H1 (cell line): Measurements from ENCODE around the gene NME1. TPM values are rescaled to one million over a fixed set of nuclear protein-coding genes. Genes with fewer than 3 reads are reported as not detected.
A peak's percentile ranks its signal among the peaks of the same experiment; 100 is the strongest.

Experiments used
- ASH2L ChIP-seq: fragments of 200-600, 300-600 bp; sonication (generic); IDR thresholded peaks from one replicate; pipeline ENCODE4 v1.7.1; 2017; ENCODE audit warnings: low read length
- BACH1 ChIP-seq: IDR thresholded peaks from 2 replicates; pipeline ENCODE4 v1.6.1; 2012; ENCODE audit warnings: low read length, improper control_type of control experiment
- BRCA1 ChIP-seq: IDR thresholded peaks from 2 replicates; pipeline ENCODE4 v1.6.1; 2012; ENCODE audit warnings: low read depth, low read length, improper control_type of control experiment
- CHD1 ChIP-seq: IDR thresholded peaks from 2 replicates; pipeline ENCODE4 v1.6.1; 2012; ENCODE audit warnings: low read depth, low read length, improper control_type of control experiment
- CHD2 ChIP-seq: IDR thresholded peaks from 2 replicates; pipeline ENCODE4 v1.6.1; 2012; ENCODE audit warnings: low read length, improper control_type of control experiment
- CREB1 ChIP-seq: IDR thresholded peaks from 2 replicates; pipeline ENCODE4 v1.6.1; 2012; ENCODE audit warnings: inconsistent platforms
- GTF2F1 ChIP-seq: IDR thresholded peaks from 2 replicates; pipeline ENCODE4 v1.6.1; 2012; ENCODE audit warnings: low read depth, low read length, improper control_type of control experiment, borderline replicate concordance
- JUN ChIP-seq: IDR thresholded peaks from 2 replicates; pipeline ENCODE4 v1.6.1; 2011; ENCODE audit warnings: low read depth, mild to moderate bottlenecking, improper control_type of control experiment, low read length
- KDM4A ChIP-seq: IDR thresholded peaks from one replicate; pipeline ENCODE4 v1.7.1; 2012; ENCODE audit warnings: low read depth, mild to moderate bottlenecking, moderate library complexity, low read length, inconsistent platforms; ENCODE audit not compliant: severe bottlenecking
- PHF8 ChIP-seq: fragments of 200-600 bp; sonication (generic); conservative IDR thresholded peaks from 2 replicates; pipeline ENCODE4 v1.7.1; 2012; ENCODE audit warnings: low read depth, mild to moderate bottlenecking, inconsistent platforms, low read length, moderate library complexity
- POLR2AphosphoS5 ChIP-seq: IDR thresholded peaks from 2 replicates; pipeline ENCODE4 v1.6.1; 2011; ENCODE audit warnings: low read depth, low read length
- RFX5 ChIP-seq: IDR thresholded peaks from 2 replicates; pipeline ENCODE4 v1.6.1; 2011; ENCODE audit warnings: low read depth, low read length, improper control_type of control experiment, borderline replicate concordance
- SIX5 ChIP-seq: IDR thresholded peaks from 2 replicates; pipeline ENCODE4 v1.6.1; 2011; ENCODE audit warnings: mild to moderate bottlenecking, low read depth, low read length
- ZNF274 ChIP-seq: IDR thresholded peaks from 2 replicates; pipeline ENCODE4 v1.7.0; 2012; ENCODE audit warnings: low read length, borderline replicate concordance; ENCODE audit errors: extremely low read depth
- polyA plus RNA-seq, 7 experiments: library from polyadenylated mRNA; depleted of rRNA in 3 of 7; stranded (reverse) in 5 of 7; unstranded in 2 of 7; fragments of >200 nt in 5 of 7; fragments of 200-250 nt in 2 of 7; gene quantifications; 1 replicate in 5 of 7; 2 replicates in 1 of 7; 4 replicates in 1 of 7; pipeline versions ENCODE4 v1.2.1 to v1.2.3, GENCODE V29; 2011 to 2013; ENCODE audit warnings: missing spikeins in 2 of 7, mixed read lengths in 2 of 7
- total RNA-seq: library from RNA; stranded (reverse); fragmentation: NEBNext Ultra II Directional; extraction: Animal tissue kit (Norgen Biotek cat#: 25700); gene quantifications from 2 replicates; pipeline ENCODE4 v1.2.1, GENCODE V29; 2021
- TF ChIP-seq, protein P1 (sequence below), 3 experiments: IDR thresholded peaks; 1 replicate in 2 of 3; 2 replicates in 1 of 3; pipeline versions ENCODE4 v1.5.1 to v1.6.1; 2011; ENCODE audit warnings: low read length in 3 of 3, mild to moderate bottlenecking in 3 of 3, inconsistent platforms in 2 of 3, low read depth in 1 of 3, moderate library complexity in 1 of 3; ENCODE audit not compliant: insufficient read depth in 1 of 3; ENCODE audit errors: control extremely low read depth in 1 of 3

Gene NME1
- total and polyA plus RNA-seq, 2 of the 8 experiments (the other 6 are each of a cell fraction or from before 2014, with no cell fraction given) = 307 to 380 TPM

DNA sequence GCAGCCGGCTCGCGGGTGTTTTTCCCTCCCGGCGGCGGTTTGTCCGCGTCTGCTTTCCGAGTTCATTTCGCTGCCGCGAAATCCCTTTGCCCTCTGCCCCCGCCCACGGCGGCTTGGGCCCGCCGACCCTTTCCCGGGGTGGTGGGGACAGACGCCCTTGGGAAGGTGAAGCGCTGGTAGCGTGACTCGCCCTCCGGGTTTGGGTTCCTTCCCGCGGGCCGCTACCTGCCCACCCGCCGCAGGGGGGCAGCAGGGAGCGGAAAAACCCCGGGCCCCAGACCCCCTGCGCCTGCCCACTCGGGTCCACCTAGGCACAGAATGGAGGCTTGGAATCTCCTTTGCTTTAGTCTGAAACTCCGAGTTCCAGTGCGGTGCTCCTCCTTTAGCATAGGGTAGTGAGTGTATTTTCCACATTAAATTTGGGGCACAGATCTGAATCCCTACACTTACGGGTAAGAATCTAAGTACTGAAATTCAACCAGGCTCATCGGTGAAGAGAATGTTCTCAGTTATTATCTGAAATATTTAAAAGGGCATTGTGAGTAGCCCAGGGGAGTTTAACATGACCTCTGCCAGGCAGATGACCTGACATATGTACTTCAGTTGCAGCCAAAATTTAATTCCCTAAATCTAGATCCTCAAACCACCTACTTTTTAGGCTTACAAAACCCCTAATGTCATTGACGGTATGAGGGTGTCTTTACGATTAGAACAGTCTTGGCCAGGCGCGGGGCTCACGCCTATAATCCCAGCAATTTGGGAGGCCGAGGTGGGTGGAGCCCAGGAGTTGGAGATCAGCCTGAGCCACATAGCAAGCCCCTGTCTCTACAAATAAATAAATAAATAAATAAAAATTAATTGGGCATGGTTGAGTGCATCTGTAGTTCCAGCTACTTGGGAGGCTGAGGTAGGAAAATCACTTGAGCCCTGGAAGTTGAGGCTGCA lies 13.9 kb downstream of the NME1 start (continued):
- TF ChIP-seq BACH1 = peak; percentile 66
- no peak for TF ChIP-seq JUN
- peak; percentile 2; the same call in 1 of the 2 replicates for TF ChIP-seq PHF8
- no peak for TF ChIP-seq RFX5
- TF ChIP-seq GTF2F1 = no peak
- TF ChIP-seq SIX5 = no peak
- no peak for TF ChIP-seq CREB1
- peak; percentile 25 for TF ChIP-seq KDM4A
- peak; percentile 38 for TF ChIP-seq ASH2L
- TF ChIP-seq POLR2AphosphoS5 = 0 out of 2 replicates have a peak, but pooled peaks have one; percentile 9
- no peak for TF ChIP-seq CHD2
- no peak for TF ChIP-seq ZNF274
- no peak for TF ChIP-seq BRCA1
- TF ChIP-seq, protein P1, sequence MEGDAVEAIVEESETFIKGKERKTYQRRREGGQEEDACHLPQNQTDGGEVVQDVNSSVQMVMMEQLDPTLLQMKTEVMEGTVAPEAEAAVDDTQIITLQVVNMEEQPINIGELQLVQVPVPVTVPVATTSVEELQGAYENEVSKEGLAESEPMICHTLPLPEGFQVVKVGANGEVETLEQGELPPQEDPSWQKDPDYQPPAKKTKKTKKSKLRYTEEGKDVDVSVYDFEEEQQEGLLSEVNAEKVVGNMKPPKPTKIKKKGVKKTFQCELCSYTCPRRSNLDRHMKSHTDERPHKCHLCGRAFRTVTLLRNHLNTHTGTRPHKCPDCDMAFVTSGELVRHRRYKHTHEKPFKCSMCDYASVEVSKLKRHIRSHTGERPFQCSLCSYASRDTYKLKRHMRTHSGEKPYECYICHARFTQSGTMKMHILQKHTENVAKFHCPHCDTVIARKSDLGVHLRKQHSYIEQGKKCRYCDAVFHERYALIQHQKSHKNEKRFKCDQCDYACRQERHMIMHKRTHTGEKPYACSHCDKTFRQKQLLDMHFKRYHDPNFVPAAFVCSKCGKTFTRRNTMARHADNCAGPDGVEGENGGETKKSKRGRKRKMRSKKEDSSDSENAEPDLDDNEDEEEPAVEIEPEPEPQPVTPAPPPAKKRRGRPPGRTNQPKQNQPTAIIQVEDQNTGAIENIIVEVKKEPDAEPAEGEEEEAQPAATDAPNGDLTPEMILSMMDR (IDR thresholded peaks at IDR 0.05; ENCODE audit: control extremely low read depth in 1 of 3, insufficient read depth in 1 of 3, low read depth in 1 of 3, low read length in 3 of 3) = peak; percentile 40 to 63 (median 58)
- no peak for TF ChIP-seq CHD1
